Mucosa of descending colon (tissue), 3 donors: Measurements from ENCODE around the gene DOCK4. TPM values are rescaled to one million over a fixed set of nuclear protein-coding genes. Genes with fewer than 3 reads are reported as not detected.

Experiments
- ATAC-seq: fragments of 200-7000 bp; cut with Tn5 transposase; one replicate; pipeline ENCODE4 v1.9.1; 2020; ENCODE audit warnings: mild to moderate bottlenecking, moderate library complexity
- DNase-seq, 3 donors: peaks; one replicate each; pipeline ENCODE4 v3.0.0-alpha.2; 2020
- H3K36me3 ChIP-seq: fragments of 200-600 bp; one replicate; pipeline ENCODE4 v1.8.0; 2021; ENCODE audit warnings: low read depth, mild to moderate bottlenecking
- H3K4me1 ChIP-seq: fragments of 200-600 bp; one replicate; pipeline ENCODE4 v1.8.0; 2021; ENCODE audit warnings: low read depth, mild to moderate bottlenecking
- H3K4me3 ChIP-seq: fragments of 200-600 bp; one replicate; pipeline ENCODE4 v1.8.0; 2021; ENCODE audit warnings: mild to moderate bottlenecking
- H3K9me3 ChIP-seq: fragments of 200-600 bp; one replicate; pipeline ENCODE4 v1.8.0; 2021; ENCODE audit warnings: mild to moderate bottlenecking
- CTCF ChIP-seq: fragments of 200-600 bp; IDR thresholded peaks from one replicate; pipeline ENCODE4 v1.8.0; 2022; ENCODE audit warnings: antibody characterized with exemption, mild to moderate bottlenecking
- intact Hi-C, 2 donors: fragments of 100-400 bp; cut with DNase I in 1 of 2; cut with micrococcal nuclease in 1 of 2; formaldehyde crosslinking; loops; one replicate each; pipeline versions ENCODE4 v1.11.0 to v1.11.1; 2022; cut with DNase I, micrococcal nuclease
- total RNA-seq, 3 donors: library from RNA; stranded (reverse); fragmentation: NEBNext Ultra II Directional in 2 of 3; extraction: Animal tissue kit (Norgen Biotek cat#: 25700) in 2 of 3; gene quantifications; one replicate each; pipeline versions ENCODE4 v1.2.1 to v1.2.4, GENCODE V29; 2021 to 2023
- donor health status: DM: no; HTN: no; CAD: no; lungs with moderate emphysema.
- donor health status: DM: no; HTN: no; CAD: no.
- donor health status: DM: no; HTN: yes; CAD: no.

Gene DOCK4
- total RNA-seq, 3 donors from 2014 or later, result 9.2 to 18.4 (median 12.7) TPM

- H3K4me3 ChIP-seq, result no peak overlapping the region
- no peak for ATAC-seq
- H3K4me1 ChIP-seq, result no peaks in the 10 kb centered on the region
- H3K36me3 ChIP-seq, result no peaks in the 10 kb centered on the region
- no peaks in the 10 kb centered on the region for H3K9me3 ChIP-seq
- DNase-seq, result no peak
- intact Hi-C loops, result no loop called here
- no peak for TF ChIP-seq CTCF
These were observed 346.0 kb downstream of the DOCK4 start for GRCh38 chr7:111860248-111860647.

GRCh38 chr7:111858331-111858730 is 347.9 kb downstream of the DOCK4 start:
- no peak for TF ChIP-seq CTCF
- Histone ChIP-seq H3K4me3 (no peak overlapping the region), H3K36me3 (no peaks in the 10 kb centered on the region), H3K4me1 (peaks cover 11% of the 10 kb centered on the region), H3K9me3 (no peaks in the 10 kb centered on the region)
- DNase-seq, result no peak
- intact Hi-C loops, result loop anchor here in 1 of 2 donors (10.0 kb wide), 1 partner anchor 94 kb away; no protein-coding TSS in a partner anchor
- no peak for ATAC-seq

- Histone ChIP-seq H3K9me3 (no peaks in the 10 kb centered on the region), H3K4me3 (no peak overlapping the region), H3K4me1 (peaks cover 11% of the 10 kb centered on the region), H3K36me3 (no peaks in the 10 kb centered on the region)
- DNase-seq (no peak), ATAC-seq (peak; percentile 37)
- TF ChIP-seq CTCF, result no peak
- intact Hi-C loops, result loop anchor here in 1 of 2 donors (10.0 kb wide), 1 partner anchor 91 kb away; no protein-coding TSS in a partner anchor
These were observed 350.4 kb downstream of the DOCK4 start for GRCh38 chr7:111855842-111856227.

GRCh38 chr7:111855161-111855841 is 350.9 kb downstream of the DOCK4 start:
- peak; percentile 28 for TF ChIP-seq CTCF
- ATAC-seq (peak; percentile 94), DNase-seq (peak in 2 of 3 donors; percentile 51 to 72)
- H3K36me3 ChIP-seq, result no peaks in the 10 kb centered on the region
- intact Hi-C loops, result loop anchor here in 1 of 2 donors (10.0 kb wide), 1 partner anchor 90 kb away; no protein-coding TSS in a partner anchor
- no peak overlapping the region for H3K4me3 ChIP-seq
- peaks cover 11% of the 10 kb centered on the region for H3K4me1 ChIP-seq
- no peaks in the 10 kb centered on the region for H3K9me3 ChIP-seq

- H3K4me1 ChIP-seq, result peaks cover 11% of the 10 kb centered on the region
- no peaks in the 10 kb centered on the region for H3K36me3 ChIP-seq
- intact Hi-C loops, result loop anchor here in 1 of 2 donors (10.0 kb wide), 1 partner anchor 89 kb away; no protein-coding TSS in a partner anchor
- peak; percentile 62 for ATAC-seq
- TF ChIP-seq CTCF, result no peak
- no peak overlapping the region for H3K4me3 ChIP-seq
- DNase-seq, result peak in 2 of 3 donors; percentile 40 to 46
- no peaks in the 10 kb centered on the region for H3K9me3 ChIP-seq
These were observed 352.8 kb downstream of the DOCK4 start for GRCh38 chr7:111853201-111853990.
